Kidney capillary endothelial cell (primary cell): ENCODE measurements around the gene ATXN7.
A peak's percentile ranks its signal among the peaks of the same experiment; 100 is the strongest.

ENCODE experiments used
- DNase-seq: peaks from one replicate; pipeline ENCODE4 v3.0.0-alpha.2; 2018; ENCODE audit warnings: low spot score

Gene ATXN7

DNA sequence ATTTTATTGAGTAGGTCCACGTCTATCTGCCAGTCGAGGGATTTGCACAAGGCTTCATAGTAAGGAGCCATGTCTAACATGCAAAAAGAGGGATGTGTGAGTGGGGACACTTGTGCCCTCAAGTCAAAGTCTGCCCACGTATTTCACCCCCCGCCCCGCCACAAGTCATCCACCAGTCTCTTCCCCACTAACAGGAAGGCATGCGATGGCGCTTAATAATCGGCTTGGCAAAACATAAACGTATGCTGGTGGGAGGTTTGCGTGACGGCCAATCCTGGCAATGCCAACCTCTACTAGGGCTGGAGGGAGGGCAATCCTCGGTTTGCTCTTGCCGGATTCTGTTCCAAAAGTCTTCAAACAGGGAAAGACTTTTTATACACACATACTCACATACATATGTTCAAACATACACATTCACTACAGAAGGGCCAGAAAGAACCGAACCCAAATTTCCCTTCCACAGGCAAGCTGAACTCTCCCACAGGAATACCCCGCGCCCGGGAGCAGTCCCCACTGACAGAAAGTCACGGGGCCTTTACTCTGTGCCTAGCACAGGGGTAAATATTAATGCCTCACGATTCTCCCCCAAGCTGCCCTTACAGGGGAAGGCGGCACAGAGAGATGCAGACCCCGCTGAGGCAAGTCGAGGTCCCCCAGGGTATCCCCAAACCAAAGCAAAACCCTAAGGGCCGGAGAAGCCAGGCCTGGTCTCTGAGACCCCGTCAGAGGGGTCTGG is 159.0 kb downstream of the ATXN7 start:
- no peak for DNase-seq

- DNase-seq, result peak; percentile 74
These were observed 159.7 kb downstream of the ATXN7 start, which contains the start of gene PSMD6 for GRCh38 chr3:64023187-64023860. PSMD6 (minus strand) TSS chr3:64023494; CDS start chr3:64023419, 75 bp downstream.

DNA sequence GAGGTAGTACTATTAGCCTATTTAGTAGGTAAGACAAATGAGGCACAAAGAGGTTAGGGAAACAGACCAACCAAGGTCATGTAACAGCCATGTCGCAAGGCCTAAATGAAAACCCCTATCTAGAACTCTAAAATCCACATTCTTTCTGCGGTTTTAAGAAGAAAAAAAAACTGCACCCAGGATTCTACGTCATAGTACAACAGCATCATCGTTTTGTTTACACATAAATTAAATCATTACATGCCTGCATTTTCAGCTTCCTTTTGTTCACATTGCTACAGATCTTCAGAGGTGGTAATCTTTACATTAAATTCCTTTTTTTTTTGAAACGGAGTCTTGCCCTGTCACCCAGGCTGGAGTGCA is 160.2 kb downstream of the ATXN7 start:
- no peak for DNase-seq

- no peak for DNase-seq
These were observed 162.7 kb downstream of the ATXN7 start for GRCh38 chr3:64026346-64026745.

DNA sequence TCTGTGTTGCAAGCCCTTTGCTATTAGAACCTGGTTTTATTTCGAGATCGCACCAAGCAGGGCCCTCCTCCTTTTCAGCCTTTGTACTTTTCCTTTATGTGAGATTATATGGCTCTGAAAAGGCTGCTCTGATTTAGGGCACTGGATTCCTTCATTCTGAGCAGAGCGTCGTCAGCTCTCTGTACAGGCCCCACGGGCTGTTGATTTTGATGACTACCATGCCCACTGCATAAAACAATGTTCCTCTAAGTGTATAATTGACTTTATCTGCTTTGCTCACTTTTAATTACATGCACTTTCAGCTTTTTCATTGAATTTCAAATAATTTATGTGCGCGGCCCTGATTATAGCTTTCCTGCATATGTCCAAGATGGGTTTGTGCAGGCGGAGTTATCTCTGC is 164.0 kb downstream of the ATXN7 start:
- no peak for DNase-seq

DNA sequence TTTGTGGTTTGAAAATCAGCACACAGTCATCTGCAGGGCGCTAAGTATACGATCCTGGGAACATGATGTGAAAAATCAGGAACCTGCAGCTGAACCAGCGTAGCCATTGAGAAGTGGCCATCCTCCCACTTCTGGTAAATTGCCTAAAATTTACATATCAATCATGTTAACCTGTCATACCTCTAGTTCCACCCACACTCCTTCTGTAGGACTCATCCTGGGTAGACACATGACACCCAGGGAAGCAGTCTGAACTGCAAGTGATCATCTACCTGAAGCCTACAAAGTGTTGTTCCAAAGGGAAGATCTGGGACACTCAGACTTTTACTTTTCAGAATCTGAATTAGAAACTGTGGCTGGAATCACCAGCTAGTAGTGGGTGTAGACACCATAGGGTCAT is 165.1 kb downstream of the ATXN7 start:
- no peak for DNase-seq

DNA sequence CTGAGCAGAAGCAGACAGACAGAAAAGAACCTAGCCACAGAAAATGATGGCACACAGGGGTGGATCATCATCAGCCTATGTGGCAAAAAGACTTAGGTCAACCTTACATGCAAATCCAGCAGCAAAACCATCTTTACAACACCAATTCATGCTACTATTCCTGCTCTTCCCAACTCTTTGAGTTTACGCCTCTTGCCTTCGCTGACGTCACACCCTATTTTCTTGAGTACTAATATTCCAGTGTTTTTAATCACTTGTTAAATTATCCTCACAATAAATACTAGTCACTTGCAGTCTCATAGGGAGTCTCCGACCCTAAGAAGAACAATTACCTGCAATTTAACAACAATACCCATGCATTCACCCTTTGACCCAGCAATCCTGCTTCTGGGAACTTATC is 165.6 kb downstream of the ATXN7 start:
- no peak for DNase-seq

DNA sequence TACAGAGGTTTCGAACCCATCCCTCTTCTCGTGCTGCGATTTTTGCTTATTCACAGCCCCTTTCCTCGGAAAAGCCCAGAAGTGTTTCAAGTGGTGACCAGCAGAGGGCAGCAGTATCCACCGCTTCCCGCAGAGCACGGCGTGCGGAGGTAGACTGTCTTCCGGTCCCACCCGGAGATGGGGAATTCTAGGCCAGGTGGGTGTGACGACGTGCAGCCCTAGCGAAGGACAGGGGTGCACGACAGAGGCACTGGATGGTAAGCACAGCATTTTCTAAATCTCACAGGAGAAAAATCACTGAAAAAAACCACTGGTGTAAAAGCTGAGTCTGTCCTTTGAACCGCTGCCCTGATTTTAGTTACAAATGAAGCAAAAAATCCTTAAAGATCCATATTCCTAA is 167.1 kb downstream of the ATXN7 start:
- DNase-seq, result peak; percentile 63

- DNase-seq, result no peak
These were observed 168.2 kb downstream of the ATXN7 start for GRCh38 chr3:64031540-64032508.

GRCh38 chr3:64033069-64033468 is 169.4 kb downstream of the ATXN7 start:
- DNase-seq, result no peak

GRCh38 chr3:64037084-64037483 is 173.4 kb downstream of the ATXN7 start:
- DNase-seq, result no peak

DNA sequence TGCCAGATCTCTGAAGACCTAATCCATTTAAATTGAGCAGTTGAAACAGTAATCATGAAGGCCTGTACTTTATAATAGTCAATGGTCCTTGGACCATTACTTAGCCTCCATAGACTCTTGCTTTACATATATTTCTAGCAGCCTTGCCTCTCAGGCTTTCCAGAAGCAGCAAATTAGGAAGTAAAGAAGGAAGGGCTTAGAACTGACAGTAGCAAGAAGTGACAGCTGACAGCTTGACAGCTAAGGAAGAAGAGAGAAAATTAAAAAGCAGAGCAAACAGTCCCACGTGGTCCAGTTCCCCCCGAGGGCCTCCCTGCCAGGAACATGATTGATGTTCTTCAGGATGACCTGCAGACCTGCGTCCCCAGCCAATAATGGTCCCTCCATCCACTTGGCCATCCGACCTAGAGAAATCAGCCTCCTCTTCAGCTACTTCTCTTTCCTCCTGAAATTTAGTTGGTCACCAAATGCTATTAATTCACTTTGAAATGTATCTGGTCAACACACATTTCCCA is 174.6 kb downstream of the ATXN7 start:
- no peak for DNase-seq

GRCh38 chr3:64039332-64039731 is 175.7 kb downstream of the ATXN7 start:
- DNase-seq, result no peak

DNA sequence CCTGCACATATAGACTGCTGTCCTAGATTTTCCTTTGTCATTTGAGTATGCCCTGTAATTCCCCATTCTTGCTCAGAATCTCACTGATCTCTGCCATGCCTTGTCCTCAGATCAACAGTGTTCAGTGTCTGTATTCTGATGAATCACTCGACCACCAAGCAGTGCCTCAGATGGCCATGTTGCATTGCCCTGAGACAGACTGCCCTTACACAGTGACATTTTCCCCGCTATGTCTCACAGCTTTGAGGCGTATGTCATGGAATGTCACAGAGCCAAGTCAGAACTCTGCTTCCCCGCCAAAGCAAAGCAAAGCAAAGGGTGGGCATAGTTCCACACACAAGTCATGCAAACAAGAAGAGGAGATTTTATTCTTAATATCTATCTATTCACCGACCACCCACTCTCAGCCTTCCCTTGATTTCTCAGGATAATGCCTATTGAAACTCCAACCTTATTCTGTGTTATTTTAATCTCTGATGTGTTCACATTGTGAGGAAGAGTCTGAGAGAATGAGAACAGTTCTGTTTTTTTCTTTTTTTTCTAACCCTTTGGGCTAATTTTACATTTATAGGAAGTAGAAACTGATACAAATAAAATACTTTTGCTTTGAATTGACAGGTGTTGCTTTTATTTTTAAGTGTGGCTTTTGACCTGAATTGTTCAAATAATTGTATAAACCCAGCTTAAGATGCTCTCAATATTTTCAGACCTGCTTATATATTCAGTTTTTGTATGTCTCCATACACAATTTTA is 176.5 kb downstream of the ATXN7 start:
- no peak for DNase-seq

GRCh38 chr3:64042952-64043351 is 179.3 kb downstream of the ATXN7 start:
- DNase-seq, result no peak

DNA sequence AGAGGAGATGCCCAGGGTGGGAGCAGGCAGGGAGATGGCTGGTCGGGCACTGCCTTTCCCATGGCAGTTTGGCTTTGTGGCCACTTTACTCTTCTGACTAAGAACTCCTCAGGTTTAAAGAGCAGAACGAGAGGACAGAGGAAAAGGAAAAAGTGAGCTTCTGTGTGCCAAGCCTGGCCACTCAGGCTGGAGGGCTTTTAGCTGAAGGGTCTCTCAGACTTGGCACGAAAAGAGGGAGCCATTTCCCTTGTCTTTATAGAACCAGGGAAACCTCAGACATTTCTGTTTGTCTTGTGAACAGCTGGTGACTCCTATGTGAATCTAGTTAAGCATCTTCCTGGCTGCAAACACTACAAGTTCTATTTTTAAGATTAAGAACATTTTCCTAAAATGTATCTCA is 182.9 kb downstream of the ATXN7 start:
- DNase-seq, result no peak

DNA sequence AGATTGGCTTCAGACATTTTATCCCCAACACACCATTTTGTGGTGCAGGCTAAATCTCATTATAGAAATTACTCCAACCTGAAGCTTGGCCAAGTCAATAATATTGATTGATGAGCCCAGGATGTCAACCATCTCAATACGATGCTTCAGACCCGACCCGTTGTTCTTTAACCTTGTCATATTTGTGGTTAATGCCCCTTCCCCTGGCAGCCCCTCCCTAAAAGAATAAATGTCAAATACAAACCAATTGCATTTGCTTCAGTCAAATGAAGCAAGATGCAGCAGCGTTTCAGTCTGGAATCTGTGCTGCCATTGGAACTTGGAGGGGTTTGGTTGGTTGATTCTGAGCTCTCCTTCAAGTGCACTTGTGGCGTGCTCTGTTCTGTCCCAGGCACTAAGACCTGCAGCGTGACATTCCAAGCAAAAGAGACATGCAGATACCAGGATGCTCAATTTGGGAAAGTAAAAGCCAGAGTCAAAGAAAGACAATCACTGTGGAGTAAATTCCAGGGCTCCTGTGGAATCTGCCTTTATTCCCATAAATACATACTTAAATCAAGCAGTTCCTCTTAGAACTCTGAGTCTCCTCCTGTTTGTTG is 183.4 kb downstream of the ATXN7 start:
- no peak for DNase-seq

- DNase-seq, result no peak
These were observed 184.1 kb downstream of the ATXN7 start for GRCh38 chr3:64047787-64048186.

DNA sequence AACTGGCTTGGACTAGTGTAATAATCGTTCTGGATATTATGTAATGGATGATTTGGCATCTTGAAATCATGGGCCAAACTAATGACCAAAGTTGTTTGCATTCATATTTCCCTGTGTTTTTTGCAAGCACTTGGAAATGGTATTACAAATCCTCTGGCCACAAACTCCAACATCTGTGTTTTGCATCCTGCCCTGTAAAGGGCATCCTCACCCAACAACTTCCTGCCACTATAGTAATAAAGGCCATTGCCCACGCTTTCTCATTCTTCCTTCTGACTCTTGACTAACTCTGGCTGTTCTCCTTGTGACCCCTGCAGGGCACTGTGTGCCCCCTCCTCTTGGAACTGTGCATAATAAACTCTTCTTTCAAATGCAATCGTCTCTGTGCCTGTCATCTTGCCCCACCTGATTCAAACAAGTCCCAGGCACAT is 185.0 kb downstream of the ATXN7 start:
- peak; percentile 62 for DNase-seq

GRCh38 chr3:64049136-64049535 is 185.5 kb downstream of the ATXN7 start:
- peak; percentile 79 for DNase-seq

DNA sequence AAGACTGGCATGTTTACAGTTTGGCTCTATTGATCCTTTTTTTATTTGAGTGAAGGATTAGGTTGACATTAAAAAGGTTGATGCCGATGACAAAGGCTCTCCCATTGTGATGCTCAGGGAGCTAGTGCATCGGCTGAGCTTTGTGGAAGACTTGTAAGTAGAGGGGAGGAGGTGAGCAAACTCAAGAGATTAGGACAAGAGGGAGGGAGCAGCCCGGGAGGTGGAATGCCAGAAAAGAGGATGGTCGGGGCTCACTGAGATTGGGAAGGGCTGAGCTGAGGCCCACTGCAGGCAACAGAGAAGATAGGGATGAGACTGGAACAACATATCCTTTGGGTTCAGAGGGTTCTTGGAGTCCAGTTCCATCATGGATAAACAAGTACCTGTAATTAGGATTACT is 186.2 kb downstream of the ATXN7 start:
- no peak for DNase-seq
